HG03064 (cell line): ENCODE data around the gene SLC30A4.
"Not testable (repeated sequence)": the region's sequence is repeated elsewhere in the genome, so short reads cannot be mapped to it uniquely, and the experiment has no call there.

ENCODE experiments used
- ATAC-seq: cut with Tn5 transposase; IDR thresholded peaks from one replicate; pipeline ENCODE4 v1.9.1; 2021; ENCODE audit warnings: low read depth; ENCODE audit not compliant: unreplicated experiment

SLC30A4 gene

GRCh38 chr15:45522328-45523165 is at the start of gene SLC30A4:
Gene SLC30A4, minus strand, starts transcription at chr15:45522755. Its CDS starts 401 bp downstream, at chr15:45522354.
- peak; percentile 67 for ATAC-seq

- no peak for ATAC-seq
Observed at GRCh38 chr15:45555934-45556608, 33.5 kb upstream of the SLC30A4 start.

GRCh38 chr15:45551676-45552075 is 29.1 kb upstream of the SLC30A4 start:
- no peak for ATAC-seq

- ATAC-seq: no peak
Observed at GRCh38 chr15:45550436-45550835, 27.9 kb upstream of the SLC30A4 start.

GRCh38 chr15:45549541-45550220 is 27.1 kb upstream of the SLC30A4 start:
- no peak for ATAC-seq

GRCh38 chr15:45548753-45549520 is 26.4 kb upstream of the SLC30A4 start:
- ATAC-seq: no peak

- ATAC-seq: no peak
Observed at GRCh38 chr15:45546789-45547188, 24.2 kb upstream of the SLC30A4 start.

GRCh38 chr15:45544266-45545023 is 21.9 kb upstream of the SLC30A4 start:
- no peak for ATAC-seq

- ATAC-seq: no peak
Observed at GRCh38 chr15:45543051-45543450, 20.5 kb upstream of the SLC30A4 start.

- ATAC-seq: no peak
Observed at GRCh38 chr15:45540531-45540930, 18.0 kb upstream of the SLC30A4 start.

- no peak for ATAC-seq
Observed at GRCh38 chr15:45539680-45540079, 17.1 kb upstream of the SLC30A4 start.

- no peak for ATAC-seq
Observed at GRCh38 chr15:45536934-45537333, 14.4 kb upstream of the SLC30A4 start.

GRCh38 chr15:45535486-45536042 is 13.0 kb upstream of the SLC30A4 start:
- no peak for ATAC-seq

GRCh38 chr15:45534821-45535220 is 12.3 kb upstream of the SLC30A4 start:
- no peak for ATAC-seq

- not testable (repeated sequence) for ATAC-seq
Observed at GRCh38 chr15:45532892-45533291, 10.3 kb upstream of the SLC30A4 start.

- ATAC-seq: no peak
Observed at GRCh38 chr15:45529613-45530012, 7.1 kb upstream of the SLC30A4 start.

- ATAC-seq: no peak
Observed at GRCh38 chr15:45527086-45527485, 4.5 kb upstream of the SLC30A4 start.

GRCh38 chr15:45523166-45523460 is 558 bp upstream of the SLC30A4 start:
- no peak for ATAC-seq

GRCh38 chr15:45521596-45522327 is 793 bp downstream of the SLC30A4 start:
- no peak for ATAC-seq
